Hematopoietic multipotent progenitor cell treated with erythropoietin and hydrocortisone succinate and interleukin-3 and kit ligand, for 17 days (in vitro differentiated cells): ENCODE data around the gene NEGR1.

ENCODE experiments used
- DNase-seq: peaks from one replicate; pipeline ENCODE4 v3.0.0-alpha.2; 2015; ENCODE audit warnings: low spot score

NEGR1 gene

DNA sequence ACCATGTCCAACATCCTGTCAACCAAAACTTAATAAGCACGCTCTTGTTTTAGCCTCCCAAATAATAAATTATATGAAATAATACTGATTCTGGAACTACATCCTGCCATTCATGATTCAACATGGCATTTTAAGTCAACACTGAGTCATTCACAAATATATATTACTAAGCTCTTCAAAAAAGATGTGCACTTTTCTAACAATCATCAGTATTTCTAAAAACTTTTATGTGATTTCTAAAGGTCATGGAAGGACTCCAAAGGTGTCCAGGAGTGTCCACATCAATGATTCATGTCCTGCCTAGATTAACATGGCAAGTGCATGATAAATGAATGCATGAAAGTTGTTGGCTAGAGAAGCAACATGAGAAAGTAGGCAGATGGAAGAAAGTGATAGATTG lies 51.6 kb downstream of the NEGR1 start:
- no peak for DNase-seq

GRCh38 chr1:72229893-72230292 lies 52.4 kb downstream of the NEGR1 start:
- DNase-seq = no peak

DNA sequence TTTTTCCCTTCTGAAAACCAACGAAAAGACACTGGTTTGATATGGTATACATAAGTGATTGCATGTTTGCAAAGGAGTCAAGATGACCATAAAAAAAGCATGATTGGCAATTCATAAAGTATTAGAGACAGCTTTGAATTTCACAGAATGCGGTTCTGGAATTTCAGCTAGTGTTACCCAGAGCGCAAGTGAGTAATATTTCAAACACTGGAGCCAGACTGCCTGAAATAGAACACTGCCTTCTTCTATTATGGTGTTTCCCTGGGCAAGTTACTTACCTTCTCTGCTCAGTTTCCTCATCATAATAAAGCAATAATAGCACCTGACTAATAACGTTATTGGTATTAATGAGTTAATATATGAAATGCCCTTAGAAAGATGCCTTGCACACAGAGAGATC lies 54.7 kb downstream of the NEGR1 start:
- DNase-seq = no peak

DNA sequence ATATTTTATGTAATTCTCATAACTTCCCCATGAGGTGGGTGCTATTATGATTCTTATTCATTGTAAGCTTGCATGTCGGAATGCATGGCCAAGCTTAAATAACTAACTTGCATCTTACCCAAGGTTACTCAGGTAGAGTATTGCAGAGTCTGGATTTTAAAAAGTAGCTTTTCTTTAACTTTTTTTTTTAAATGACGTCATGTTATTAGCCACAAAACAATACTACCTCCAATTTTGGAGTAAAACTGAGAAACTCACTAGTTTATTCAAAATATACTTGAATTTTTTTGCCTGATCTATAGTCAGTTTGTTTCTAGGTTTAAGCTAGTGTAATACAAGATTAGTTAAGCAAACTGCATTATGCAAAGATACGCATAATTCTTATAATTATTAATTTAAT lies 57.8 kb downstream of the NEGR1 start:
- no peak for DNase-seq

DNA sequence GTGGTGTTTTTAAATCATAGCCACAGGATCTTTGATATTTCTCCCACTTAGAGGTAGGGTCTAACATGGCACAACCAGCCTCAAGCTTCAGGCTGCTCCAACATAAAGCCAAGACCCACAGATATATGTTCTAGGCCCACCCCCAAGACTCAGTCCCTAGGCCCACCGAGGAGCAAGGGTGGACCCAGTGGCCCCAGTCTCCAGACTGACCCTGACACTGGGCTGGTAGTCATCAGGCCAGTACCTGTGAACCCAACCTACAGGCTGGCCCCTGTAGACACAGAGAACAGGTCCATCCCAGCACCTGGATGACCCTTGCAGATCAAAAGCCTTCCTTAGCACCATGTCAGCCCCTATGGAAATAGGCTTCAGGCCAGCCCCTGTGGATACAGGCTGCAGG lies 60.5 kb downstream of the NEGR1 start:
- DNase-seq = no peak

DNA sequence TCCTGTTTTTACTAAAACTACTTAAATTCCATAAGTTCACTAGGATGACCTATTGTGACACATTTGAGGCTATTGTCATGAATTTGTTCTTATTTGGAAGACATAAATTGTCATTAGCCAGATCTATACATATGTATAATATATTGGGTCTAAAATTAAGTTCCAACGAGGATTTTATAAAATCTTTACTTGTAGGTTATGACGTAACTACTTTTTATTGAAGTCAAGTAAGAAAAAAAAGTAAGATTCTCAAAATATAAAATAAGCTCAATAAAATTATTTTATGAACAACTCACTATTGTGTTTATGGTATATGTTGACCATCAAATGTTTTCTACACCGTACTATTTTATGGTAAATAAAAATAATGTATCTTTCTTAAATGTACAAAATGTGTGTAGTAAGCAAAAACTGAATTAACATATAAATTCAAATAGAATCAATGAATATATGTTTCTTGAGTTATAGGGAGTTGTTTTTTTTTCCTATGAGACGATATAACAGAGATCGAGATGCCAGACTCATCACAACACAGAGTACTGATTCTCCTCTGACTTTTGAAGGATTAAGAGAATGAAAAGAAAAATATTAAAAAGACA lies 64.1 kb downstream of the NEGR1 start:
- no peak for DNase-seq

- DNase-seq = no peak
Measured at GRCh38 chr1:72207059-72207458, 75.3 kb downstream of the NEGR1 start.

GRCh38 chr1:72202761-72203160 lies 79.6 kb downstream of the NEGR1 start:
- DNase-seq = no peak

DNA sequence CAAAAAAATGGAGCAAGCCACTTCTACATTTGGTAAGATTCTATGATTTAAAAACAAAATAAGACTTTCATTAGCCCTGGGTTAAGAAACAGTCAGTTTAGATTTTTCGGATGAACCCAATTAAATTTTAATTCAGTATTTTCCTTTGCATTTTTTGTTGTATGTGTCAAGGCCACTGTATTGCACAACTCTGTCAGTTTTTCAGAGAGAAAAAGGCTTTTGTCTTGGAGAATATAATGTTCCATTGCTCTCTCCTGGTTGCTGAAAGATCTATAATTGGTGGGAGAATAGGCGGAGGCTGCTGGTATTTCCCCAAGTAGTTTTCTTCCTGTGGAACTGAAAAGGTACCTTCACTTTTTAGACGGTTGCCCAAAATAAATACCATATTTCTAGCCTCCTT lies 84.6 kb downstream of the NEGR1 start:
- no peak for DNase-seq

DNA sequence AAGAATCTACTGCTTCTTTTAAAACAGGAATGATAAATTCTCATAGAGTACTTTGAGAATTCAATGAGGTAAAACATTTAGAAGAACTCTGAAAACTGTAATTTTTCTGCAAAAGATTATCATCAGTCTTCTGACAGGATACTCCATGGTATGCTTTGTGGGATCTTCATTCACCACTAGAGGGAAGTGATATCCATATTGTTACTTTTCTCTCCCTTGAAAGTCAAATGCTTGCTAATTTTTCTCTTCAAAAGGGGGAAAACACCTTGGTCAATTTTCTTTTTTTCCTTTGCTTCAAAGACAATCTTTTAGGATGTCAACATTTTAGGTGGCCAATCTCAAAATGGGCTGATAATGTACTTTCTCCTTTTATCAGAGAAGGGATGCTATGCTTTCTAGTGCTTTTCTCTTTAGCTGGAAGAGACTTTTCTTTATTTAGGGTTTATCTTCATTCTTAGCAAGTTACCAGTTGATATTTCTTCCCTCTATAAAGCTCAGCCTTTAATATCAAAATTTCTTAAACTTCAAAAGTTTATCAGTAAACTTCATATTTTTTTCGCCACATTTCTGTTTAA lies 95.5 kb downstream of the NEGR1 start:
- no peak for DNase-seq

DNA sequence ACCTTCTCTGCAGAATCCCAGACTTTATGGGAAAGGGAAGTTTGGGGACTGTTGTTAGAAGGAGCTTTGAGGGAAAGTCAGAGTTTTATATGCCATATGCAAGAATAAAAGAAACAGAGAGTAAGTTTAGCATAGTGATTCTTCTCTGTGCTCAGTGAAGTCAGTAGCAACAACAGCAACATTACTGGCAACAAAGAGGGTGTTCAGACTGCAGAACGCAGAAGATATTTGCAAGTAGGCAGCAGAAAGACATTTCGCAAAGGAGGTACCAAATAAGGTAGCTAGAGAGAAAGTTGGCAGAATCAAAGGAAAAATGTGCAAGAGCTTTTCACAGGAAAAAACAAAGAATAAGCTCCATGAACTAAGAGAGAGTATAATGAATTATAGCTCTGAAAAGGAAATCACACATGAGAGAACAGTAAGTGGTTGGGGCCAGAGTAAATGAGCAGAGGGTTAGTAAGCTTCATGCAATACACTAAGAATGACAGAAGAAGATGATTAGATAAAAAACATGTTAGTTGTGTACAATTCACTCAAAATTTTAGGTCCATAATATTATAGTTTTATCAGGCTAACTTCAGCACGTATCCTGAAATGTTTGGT lies 98.1 kb downstream of the NEGR1 start:
- DNase-seq = no peak

DNA sequence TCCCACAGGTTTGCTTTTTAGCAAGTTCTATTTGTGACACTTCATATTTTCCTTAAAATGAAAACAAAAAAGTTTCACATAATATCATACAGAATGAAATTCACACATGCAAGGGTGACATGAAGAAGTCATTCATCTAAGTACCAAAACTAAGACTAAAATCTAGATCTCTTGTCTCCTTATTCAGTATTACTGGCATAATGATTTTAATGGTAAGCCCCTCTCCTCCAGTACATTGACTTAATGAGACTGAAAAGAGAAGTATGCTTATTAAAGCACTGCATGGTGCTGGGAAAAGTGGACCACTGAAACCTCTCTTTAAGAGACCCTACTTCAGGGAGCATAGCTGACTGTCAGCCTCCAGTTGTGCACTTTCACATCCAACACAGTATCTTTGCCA lies 99.5 kb downstream of the NEGR1 start:
- DNase-seq = no peak

DNA sequence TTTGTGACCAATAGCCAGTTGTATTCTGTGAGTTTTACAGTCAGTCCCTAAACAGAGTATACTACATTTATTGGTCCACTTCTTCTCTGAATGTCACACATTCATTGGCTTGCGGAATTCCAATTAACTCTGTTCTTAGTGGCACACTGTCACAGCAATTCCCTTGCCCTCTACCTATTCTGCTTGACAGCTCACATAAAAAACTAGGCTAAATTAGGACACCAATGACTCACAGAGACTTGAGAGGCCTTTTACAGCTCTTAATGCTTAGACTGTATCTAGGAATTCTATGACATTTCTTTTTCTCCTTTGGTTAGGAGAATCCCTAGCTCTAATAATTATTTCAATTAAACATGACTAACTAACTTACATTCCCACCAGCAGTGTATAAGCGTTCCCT lies 104.1 kb downstream of the NEGR1 start:
- no peak for DNase-seq

- DNase-seq = no peak
Measured at GRCh38 chr1:72177711-72178110, 104.6 kb downstream of the NEGR1 start.

DNA sequence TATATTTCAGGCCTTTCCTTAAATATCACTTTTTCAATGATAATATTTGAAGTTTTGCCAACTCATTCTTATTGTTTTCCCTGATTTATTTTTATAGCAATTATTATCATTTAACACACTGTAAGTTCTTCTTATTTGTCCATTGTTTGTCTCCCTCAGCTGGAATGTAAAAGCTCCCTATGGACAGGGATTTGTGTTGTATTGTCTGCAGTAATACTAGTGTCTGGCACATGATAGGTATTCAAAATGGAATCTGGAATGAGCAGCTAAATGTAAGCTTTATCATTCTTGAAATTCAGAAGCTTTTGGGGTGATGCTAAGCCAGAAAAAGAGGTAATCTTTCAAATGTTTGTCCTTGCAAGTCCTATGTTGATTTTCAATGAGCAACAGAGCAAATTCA lies 112.1 kb downstream of the NEGR1 start:
- no peak for DNase-seq

DNA sequence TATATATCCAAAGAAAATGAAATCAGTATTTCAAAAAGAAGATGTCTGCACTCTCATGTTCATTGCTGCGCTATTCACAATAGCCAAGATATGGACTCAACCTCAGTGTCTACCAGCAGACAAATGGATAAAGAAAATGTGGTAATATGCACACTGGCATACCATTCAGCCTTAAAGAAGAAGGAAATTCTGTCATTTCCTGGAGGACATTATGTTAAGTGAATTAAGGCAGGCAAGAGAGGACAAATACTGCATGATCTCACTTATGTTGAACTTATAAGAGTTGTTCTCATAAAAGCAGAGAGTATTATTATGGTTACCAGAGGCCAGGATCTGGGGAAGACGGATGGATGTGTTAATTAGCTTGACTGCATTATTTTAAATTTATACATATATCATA lies 115.9 kb downstream of the NEGR1 start:
- no peak for DNase-seq

DNA sequence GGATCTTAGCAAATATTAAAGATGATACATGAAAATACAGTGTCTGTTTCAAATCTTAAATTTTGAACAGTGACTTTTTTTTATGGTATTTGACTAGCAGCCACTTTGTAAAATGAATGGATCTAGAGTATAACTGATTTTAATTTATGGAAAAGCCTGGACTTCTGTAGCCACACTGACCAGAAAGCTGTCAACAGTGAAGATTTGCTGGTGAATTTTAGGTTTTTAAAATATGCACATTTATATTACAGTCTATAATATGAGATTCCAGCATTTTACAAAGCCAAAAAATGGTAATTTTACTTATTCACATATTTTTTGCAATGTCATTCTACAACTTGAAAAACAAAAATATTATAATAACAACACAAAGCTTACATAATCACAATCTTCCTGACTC lies 131.8 kb downstream of the NEGR1 start:
- DNase-seq = no peak

- DNase-seq = no peak
Measured at GRCh38 chr1:72141875-72142274, 140.5 kb downstream of the NEGR1 start.

GRCh38 chr1:72140222-72140621 lies 142.1 kb downstream of the NEGR1 start:
- DNase-seq = no peak

- no peak for DNase-seq
Measured at GRCh38 chr1:72137656-72138055, 144.7 kb downstream of the NEGR1 start.

- no peak for DNase-seq
Measured at GRCh38 chr1:72129869-72130268, 152.5 kb downstream of the NEGR1 start.

GRCh38 chr1:72122099-72122880 lies 160.0 kb downstream of the NEGR1 start:
- no peak for DNase-seq

DNA sequence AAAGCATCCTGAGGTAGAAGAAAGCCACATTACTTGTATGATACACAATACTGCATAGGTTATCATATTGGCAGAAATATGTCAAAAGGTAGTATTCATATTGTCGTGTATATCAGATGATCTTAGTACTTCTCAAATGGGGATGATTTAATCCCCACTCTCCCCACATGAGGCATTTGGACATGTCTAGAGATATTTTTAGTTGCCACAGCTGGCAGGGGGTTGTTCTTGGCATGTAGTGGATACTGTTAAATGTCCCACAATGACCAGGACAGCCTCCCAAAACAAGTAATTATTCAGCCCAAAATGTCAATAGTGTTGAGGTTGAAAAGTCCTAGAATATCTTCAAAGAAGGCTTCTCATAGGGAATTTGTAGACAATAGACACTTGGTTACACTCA lies 162.8 kb downstream of the NEGR1 start:
- no peak for DNase-seq
